HG02885 (cell line): ENCODE measurements around the gene JMJD1C.

Experiments
- ATAC-seq: cut with Tn5 transposase; IDR thresholded peaks from one replicate; pipeline ENCODE4 v1.9.1; 2021; ENCODE audit warnings: mild to moderate bottlenecking; ENCODE audit not compliant: unreplicated experiment, poor library complexity

JMJD1C gene

GRCh38 chr10:63204667-63205391 is 260.9 kb downstream of the JMJD1C start:
- peak; percentile 34 for ATAC-seq

GRCh38 chr10:63201118-63201517 is 264.7 kb downstream of the JMJD1C start:
- no peak for ATAC-seq

GRCh38 chr10:63200431-63200830 is 265.3 kb downstream of the JMJD1C start:
- no peak for ATAC-seq

GRCh38 chr10:63199716-63200115 is 266.1 kb downstream of the JMJD1C start:
- no peak for ATAC-seq

- ATAC-seq: no peak
These were observed 268.3 kb downstream of the JMJD1C start for GRCh38 chr10:63197344-63198092.

- no peak for ATAC-seq
These were observed 273.0 kb downstream of the JMJD1C start for GRCh38 chr10:63192826-63193225.

GRCh38 chr10:63175534-63175933 is 290.2 kb downstream of the JMJD1C start:
- ATAC-seq: no peak

- ATAC-seq: peak; percentile 100
These were observed 292.1 kb downstream of the JMJD1C start for GRCh38 chr10:63173468-63174232.

- no peak for ATAC-seq
These were observed 293.9 kb downstream of the JMJD1C start for GRCh38 chr10:63171926-63172325.

- ATAC-seq: no peak
These were observed 294.4 kb downstream of the JMJD1C start for GRCh38 chr10:63171255-63171855.

- no peak for ATAC-seq
These were observed 296.2 kb downstream of the JMJD1C start for GRCh38 chr10:63169624-63170023.

GRCh38 chr10:63168821-63169462 is 296.8 kb downstream of the JMJD1C start:
- no peak for ATAC-seq

GRCh38 chr10:63166742-63167258 is 299.0 kb downstream of the JMJD1C start:
- peak; percentile 50 for ATAC-seq

- ATAC-seq: no peak
These were observed 300.5 kb downstream of the JMJD1C start for GRCh38 chr10:63165249-63165648.

GRCh38 chr10:63164166-63164623 is 301.6 kb downstream of the JMJD1C start:
- no peak for ATAC-seq

GRCh38 chr10:63161592-63161991 is 304.2 kb downstream of the JMJD1C start:
- ATAC-seq: no peak

GRCh38 chr10:63157845-63158624 is 307.7 kb downstream of the JMJD1C start:
- ATAC-seq: peak; percentile 76

GRCh38 chr10:63156236-63156635 is 309.5 kb downstream of the JMJD1C start:
- ATAC-seq: no peak

GRCh38 chr10:63155388-63156020 is 310.3 kb downstream of the JMJD1C start:
- ATAC-seq: no peak
